ENCODE data around the gene NUP93.

GRCh38 chr16:56888806-56889205, 158.9 kb downstream of the NUP93 start:
- TF ChIP-seq, protein P1, sequence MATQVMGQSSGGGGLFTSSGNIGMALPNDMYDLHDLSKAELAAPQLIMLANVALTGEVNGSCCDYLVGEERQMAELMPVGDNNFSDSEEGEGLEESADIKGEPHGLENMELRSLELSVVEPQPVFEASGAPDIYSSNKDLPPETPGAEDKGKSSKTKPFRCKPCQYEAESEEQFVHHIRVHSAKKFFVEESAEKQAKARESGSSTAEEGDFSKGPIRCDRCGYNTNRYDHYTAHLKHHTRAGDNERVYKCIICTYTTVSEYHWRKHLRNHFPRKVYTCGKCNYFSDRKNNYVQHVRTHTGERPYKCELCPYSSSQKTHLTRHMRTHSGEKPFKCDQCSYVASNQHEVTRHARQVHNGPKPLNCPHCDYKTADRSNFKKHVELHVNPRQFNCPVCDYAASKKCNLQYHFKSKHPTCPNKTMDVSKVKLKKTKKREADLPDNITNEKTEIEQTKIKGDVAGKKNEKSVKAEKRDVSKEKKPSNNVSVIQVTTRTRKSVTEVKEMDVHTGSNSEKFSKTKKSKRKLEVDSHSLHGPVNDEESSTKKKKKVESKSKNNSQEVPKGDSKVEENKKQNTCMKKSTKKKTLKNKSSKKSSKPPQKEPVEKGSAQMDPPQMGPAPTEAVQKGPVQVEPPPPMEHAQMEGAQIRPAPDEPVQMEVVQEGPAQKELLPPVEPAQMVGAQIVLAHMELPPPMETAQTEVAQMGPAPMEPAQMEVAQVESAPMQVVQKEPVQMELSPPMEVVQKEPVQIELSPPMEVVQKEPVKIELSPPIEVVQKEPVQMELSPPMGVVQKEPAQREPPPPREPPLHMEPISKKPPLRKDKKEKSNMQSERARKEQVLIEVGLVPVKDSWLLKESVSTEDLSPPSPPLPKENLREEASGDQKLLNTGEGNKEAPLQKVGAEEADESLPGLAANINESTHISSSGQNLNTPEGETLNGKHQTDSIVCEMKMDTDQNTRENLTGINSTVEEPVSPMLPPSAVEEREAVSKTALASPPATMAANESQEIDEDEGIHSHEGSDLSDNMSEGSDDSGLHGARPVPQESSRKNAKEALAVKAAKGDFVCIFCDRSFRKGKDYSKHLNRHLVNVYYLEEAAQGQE (IDR thresholded peaks at IDR 0.05; ENCODE audit: insufficient read depth in 1 of 2, low read depth in 2 of 2, low read length in 2 of 2), result no peak
- no peak for TF ChIP-seq POLR2AphosphoS5 (IDR thresholded peaks at IDR 0.05; ENCODE audit: low read depth, low read length)
- TF ChIP-seq TAF1 (IDR thresholded peaks at IDR 0.05; ENCODE audit: borderline replicate concordance, insufficient read depth, low read length), result no peak
- no peak for TF ChIP-seq SIN3A (IDR thresholded peaks at IDR 0.05; ENCODE audit: borderline replicate concordance, insufficient read depth, low read length)

Data from PFSK-1 (cell line).